HG03135 (cell line): ENCODE measurements around the gene PLXNA2.

Experiments used
- ATAC-seq: cut with Tn5 transposase; IDR thresholded peaks from one replicate; pipeline ENCODE4 v1.9.1; 2021; ENCODE audit warnings: mild to moderate bottlenecking, moderate library complexity; ENCODE audit not compliant: unreplicated experiment

The PLXNA2 gene

DNA sequence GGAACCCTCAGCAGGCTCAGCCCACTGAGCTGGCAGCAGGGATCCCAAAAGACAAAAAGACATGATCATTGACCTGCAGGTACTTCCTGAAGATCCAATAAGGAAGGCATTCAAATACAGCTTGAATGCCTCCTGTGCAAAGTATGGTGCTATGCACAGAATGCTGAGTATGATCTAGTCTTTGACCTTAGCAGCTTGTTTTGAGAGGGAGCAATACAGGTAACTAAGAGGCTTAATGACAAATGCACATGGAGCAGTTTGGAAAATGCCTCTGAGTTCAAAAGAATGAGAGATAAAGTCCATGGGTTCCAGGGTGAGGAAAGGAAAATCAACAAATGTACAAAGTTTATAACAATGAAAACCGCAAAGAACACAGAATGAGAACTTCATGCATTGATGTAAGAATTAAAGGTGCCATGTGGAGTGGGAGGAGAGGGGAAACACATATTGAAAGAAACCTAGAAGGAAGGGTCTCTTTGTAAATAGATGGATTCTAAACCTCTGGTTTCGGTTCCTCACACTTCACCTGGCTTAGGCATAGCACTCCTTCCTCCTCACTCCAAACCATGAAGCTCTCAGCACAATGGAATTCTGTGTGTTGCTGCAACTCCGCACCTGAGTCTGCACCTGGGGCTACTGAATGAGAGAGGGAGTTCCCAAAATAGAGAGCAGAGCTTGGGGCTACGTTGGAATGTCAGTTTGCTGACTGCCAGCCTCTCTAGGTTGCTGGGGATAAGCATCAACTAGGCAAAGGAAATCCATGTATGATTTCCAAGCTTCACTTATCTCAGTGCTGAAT, 77.6 kb downstream of the PLXNA2 start:
- ATAC-seq = no peak

DNA sequence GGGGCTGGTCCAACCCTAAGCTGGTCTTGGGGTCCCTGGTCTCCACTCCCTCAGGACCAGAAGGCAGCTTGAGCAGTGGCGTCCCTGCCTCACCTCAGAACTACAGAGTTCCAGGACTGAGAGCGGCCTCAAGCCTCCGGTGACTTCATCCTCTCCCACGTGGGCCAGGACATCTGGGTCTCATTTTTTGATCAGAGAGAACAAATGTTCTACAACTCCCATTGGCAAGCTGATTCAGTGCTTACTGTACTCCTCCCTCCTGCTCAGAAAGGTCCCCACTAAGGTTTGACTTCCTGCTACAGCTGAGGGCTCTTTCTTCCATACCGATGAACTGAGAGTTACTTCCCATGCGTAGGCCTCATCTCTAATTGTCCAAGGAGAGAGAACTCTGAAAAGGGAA, 78.5 kb downstream of the PLXNA2 start:
- ATAC-seq = no peak

GRCh38 chr1:208164609-208165008, 79.6 kb downstream of the PLXNA2 start:
- no peak for ATAC-seq

- no peak for ATAC-seq
Measured at GRCh38 chr1:208163539-208163938, 80.6 kb downstream of the PLXNA2 start.

DNA sequence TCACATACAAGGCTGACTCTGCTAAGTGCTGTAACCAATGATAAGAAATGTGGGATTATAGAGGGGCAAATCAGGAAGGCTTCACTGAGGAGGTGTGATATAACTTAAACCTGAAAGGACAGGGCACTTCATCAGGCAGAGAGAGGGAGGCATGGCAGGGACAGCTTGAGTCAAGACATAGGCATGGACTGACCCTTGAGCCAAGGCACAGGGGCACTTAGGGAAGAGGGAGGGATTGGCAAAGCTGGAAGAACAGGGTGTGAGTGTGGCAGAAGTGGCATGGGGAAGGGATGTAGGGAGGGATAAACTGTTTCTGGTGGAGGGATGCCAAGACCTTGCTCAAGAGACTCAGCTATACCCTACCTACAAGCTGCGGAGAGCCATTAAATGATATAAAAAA, 81.3 kb downstream of the PLXNA2 start:
- ATAC-seq = no peak

DNA sequence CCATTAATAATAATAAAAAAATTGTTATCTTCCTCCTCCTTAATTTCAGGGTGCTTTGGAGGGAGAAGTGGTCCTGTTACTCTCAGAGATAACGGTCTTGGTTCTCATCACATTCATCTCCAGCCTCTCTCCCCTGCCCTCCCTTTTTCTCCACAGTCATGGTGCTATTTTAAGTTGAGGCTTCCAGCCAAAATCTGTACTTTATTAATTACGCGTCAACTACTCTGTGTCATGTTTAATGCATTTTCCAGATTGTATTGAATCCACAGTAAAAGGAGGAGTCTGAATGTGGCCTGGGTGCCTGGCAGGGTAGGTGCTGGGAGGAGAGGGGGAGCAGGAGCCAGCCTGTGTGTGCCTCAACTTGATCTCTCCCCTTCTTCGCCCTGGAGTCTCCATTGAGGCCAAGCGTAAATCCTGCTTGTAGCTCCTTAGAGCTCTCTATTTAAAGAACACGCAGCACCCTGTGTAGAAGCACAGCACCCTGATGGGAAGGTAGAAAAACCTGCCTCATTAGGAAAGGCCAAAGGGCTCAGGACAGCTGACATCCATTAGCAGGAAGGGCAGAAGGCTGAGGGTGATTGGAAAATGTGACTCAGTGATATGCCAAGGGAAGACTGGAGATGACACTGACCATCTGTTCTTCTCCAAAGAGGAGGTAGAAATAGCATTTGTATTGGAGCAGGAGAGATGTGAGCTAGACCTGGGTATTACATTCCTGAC, 82.4 kb downstream of the PLXNA2 start:
- ATAC-seq = no peak

- no peak for ATAC-seq
Measured at GRCh38 chr1:208161005-208161404, 83.2 kb downstream of the PLXNA2 start.

- ATAC-seq = no peak
Measured at GRCh38 chr1:208160259-208160819, 83.8 kb downstream of the PLXNA2 start.

DNA sequence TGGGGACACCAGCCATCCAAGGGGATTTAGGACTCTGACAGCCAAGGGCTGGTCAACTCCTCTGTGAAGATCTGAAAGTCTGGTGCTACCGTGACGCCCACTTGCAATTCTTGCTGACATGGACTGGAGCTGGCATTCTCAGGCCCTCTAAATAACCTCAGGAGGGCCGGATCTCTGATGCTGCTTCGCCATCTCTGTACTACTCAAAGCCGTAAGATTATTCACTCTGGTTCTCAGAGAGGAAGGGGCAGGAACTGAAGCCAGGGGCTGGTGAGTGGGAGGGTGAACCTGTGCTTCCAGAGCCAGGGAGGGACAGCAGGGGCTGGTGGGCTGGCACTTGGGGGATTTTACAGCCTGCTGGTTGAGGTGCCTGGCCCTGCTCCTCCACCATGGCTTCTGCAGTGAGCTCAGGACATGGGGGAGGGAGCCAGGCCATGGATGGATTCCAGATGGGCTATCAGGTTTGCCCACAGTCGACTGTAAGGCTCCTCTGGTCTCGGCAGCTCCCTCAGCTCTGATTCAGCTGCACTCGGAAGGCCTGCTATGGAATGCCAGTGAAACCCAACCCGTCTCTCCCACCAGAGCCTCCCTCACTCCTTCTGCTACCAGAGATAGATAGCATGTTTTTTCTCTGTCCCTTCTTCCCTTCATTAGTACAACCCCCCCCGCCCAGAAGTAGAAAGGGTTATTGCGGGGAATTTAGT, 84.5 kb downstream of the PLXNA2 start:
- ATAC-seq = no peak

DNA sequence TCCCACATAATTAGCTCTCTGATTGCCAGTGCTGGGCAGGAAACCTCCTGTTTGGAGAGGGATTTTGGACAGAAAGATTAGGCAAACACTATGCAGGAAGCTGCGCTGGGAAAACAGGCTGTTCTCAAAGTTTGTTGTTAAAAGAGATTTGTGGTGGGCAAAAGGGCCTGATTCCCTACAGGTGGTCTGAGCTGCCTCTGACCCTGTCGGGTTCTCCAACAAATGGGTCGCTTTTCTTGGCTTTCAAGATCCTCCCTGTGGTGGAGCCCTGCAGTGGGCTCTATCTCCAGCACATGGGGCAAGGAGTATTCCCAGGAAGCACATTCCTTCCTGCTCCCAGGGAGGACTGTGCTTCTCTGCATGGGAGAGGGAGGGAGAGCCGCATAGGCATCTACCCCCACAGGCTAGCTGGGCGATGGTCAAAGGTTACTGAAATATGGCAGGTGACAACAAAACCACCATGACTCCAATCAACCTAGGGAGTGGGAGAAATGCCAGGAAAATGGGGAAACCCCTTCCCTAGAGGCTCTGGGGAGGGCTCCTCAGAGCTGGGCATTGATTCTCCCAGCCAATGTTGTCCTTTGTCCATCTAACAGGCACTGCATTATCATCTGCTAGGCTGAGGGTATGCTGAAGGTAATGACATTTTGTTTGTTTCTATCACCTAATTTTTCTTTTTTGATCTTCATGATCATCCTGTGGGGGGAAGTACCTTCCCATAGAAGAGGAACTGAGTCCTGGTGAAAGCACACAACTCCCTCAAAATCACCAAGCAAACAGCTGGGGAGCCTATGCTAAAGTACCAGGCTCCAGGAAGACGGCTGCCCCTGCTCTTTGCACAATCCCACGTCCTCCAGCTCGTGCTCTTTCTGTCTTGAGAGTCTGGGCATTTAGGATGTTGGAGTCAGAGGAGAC, 85.3 kb downstream of the PLXNA2 start:
- no peak for ATAC-seq

GRCh38 chr1:208157769-208158168, 86.4 kb downstream of the PLXNA2 start:
- ATAC-seq = no peak

DNA sequence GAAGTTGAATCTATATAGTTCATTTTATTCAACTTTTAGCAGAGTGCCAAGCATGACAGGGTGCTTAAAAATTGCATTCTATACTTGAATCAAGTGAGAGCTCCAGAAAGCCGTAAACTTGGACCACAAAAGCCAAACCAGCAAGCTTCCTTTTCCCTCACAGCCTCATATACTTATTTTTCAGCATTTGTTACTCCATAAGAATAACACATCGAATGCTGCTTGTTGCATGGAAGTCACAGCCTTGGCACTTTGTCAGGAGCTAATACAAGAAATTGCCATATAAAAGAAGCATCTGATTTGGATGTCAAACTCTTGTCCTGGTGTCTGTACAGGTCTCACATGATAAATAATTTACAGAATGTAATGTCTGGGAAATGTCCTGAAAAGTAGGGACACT, 87.4 kb downstream of the PLXNA2 start:
- no peak for ATAC-seq

GRCh38 chr1:208156310-208156709, 87.9 kb downstream of the PLXNA2 start:
- ATAC-seq = no peak

DNA sequence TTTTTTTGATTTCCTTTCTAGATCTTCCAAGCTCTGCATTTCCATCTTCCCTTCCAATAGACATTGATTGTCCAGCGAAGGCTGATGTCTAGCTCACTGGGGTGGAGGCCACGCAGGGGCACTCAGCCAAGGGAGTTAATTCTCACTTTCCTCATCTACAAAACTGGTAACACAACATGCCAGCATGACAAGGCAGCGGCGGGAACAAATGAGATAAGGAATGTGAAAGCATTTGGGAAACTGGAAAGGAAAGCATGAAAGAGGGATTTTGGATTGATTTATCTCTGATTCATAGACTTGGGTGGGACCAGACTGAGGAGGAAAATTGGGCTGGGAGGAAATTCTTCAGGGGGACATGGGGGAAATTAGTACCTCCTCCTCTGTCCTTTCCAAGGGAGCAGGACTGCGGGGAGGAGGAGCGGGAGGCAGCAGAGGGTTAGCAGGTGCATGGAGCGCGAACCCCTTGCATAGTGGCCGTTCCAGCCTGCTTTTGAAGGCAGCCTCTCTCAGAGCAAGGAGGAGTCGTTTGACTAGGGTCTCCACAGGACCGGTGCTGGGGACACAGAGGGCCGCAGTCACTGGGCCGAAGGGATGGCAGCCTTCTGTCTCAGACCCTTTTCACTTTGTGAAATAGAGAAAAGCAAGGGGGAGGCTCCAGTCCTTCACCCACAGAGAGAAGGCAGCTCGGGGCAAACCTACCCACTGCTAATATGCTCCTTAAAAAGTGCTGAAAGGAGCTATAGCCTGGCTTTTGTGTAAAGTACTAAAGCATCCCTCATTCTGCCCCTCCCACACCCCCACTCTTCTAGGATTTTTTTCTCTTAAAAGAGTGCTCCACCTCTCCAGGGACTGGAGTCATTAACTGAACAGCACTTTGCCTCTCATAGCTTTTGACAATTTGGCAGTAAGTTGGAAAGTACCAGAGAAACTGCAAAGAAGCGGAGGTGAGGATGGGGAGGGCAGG, 89.2 kb downstream of the PLXNA2 start:
- no peak for ATAC-seq

GRCh38 chr1:208154040-208154439, 90.1 kb downstream of the PLXNA2 start:
- ATAC-seq = no peak

DNA sequence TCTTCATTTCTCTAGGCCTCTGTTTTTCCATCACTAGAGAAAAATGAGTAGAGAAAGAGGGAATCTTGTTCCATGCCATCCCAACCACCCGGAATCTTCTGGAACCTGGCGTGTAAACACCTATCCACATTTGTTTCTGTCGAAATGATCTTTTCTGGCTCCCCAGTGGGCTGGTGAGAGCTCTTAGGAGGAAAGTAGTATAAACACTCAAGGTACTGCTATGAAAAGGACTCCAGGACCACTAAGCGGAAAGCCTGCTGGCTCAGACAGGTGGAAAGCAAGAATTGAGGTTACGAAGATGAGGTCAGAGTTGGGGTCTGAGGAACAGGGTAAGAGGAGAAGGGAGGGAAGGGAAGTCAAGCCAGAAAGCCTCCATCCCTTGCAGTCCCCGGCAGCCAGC, 90.8 kb downstream of the PLXNA2 start:
- ATAC-seq = no peak

DNA sequence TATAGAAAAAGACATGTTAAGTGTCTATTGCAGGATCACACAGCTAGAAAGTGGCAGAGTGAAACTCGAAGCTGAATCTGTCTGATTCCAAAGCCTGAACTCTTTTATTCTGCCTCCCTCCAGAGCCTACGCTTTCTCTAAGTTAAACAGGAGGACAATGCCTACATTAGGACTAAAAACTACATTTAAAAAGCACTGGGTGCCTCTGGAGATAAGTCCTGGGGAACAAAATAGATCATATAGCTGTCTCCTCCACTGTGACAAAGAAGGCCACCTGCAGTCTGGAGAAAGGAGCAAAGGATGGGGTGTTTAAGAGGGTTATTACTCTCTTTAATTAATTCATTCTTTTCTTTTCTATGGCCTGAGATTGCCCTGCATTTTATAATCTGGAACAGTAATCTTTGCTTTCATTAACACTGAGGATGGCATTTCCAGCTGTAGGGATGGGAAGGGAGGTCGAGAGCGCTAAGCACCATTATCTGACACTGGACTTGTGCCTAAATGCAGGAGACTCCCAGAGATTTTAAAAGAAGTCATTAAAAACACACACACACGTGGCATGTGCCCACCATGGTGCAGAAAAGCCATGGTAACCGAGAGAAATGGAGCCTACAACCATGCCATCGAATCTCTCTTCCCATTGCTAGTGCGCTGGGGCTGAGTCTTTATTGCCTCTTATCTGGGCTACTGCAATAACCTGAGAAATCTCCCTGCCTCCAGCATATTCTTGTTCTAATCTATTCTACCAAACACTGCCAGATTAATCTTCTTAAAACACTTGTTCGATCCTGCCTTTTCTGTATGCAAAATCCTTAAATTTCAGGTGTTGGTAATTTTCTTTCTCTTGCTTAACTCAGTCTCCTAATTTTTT, 92.2 kb downstream of the PLXNA2 start:
- ATAC-seq = no peak

GRCh38 chr1:208150833-208151458, 93.2 kb downstream of the PLXNA2 start:
- no peak for ATAC-seq
